K562 (cell line): ENCODE results near the gene HSPA5. TPM values are rescaled to one million over a fixed set of nuclear protein-coding genes. Genes with fewer than 3 reads are reported as not detected.
"Not testable (repeated sequence)": the region's sequence is repeated elsewhere in the genome, so short reads cannot be mapped to it uniquely, and the experiment has no call there.

Experiments used
- ATAC-seq: fragments of 200-7000 bp; cut with Tn5 transposase; 3 replicates; pipeline ENCODE4 v1.9.1; 2020; ENCODE audit warnings: moderate library complexity
- BruUV-seq: library from RNA; stranded (reverse); fragments of 400-500 nt; replicated peaks from 2 replicates; lab custom pipeline; 2021; lab: Mats Ljungman, UMichigan
- CTCF ChIA-PET: fragments of 300-600 bp; formaldehyde crosslinking; extraction: SDS; loops from one replicate; lab custom pipeline; 2021; ENCODE audit warnings: low intra/inter-chr PET ratio; lab: Yijun Ruan, JAX
- POLR2A ChIA-PET: fragments of 300-600, 350-650 bp; sonication (Branson Sonifier 250); formaldehyde crosslinking; extraction: SDS; loops from one replicate; lab custom pipeline; 2021; ENCODE audit warnings: antibody characterized with exemption, inconsistent platforms; lab: Yijun Ruan, JAX
- DNase-seq, 4 experiments: peaks; one replicate each; pipeline versions ENCODE4 v3.0.0 to v3.0.0-alpha.2; 2011 to 2018; ENCODE audit warnings: low spot score in 3 of 4, mixed read lengths in 3 of 4; ENCODE audit errors: extremely low read depth in 1 of 4
- FAIRE-seq: peaks from 2 replicates; lab custom pipeline; 2011; peaks lifted over from hg19 to GRCh38; lab: Jason Lieb, UNC
- H2AFZ ChIP-seq: 2 replicates; pipeline ENCODE4 v1.6.0; 2011; ENCODE audit warnings: low read depth, low read length, control low read depth, inconsistent platforms
- H3K27ac ChIP-seq: fragments of 200-600 bp; 3 replicates; pipeline ENCODE4 v1.8.0; 2011; ENCODE audit warnings: low read depth, mild to moderate bottlenecking, control low read depth, inconsistent platforms, low read length, moderate library complexity, mixed read lengths; ENCODE audit errors: extremely low read depth
- H3K27me3 ChIP-seq, 2 experiments: fragments of 300-600 bp in 1 of 2; 2 replicates in 1 of 2; 3 replicates in 1 of 2; pipeline versions ENCODE4 v1.6.0 to v1.8.0; 2011; ENCODE audit warnings: inconsistent platforms in 2 of 2, low read length in 2 of 2, mild to moderate bottlenecking in 1 of 2, mixed read lengths in 1 of 2, moderate library complexity in 1 of 2; ENCODE audit not compliant: control insufficient read depth in 2 of 2, insufficient read depth in 2 of 2
- H3K36me3 ChIP-seq: fragments of 300-600 bp; 3 replicates; pipeline ENCODE4 v1.8.0; 2011; ENCODE audit warnings: mild to moderate bottlenecking, low read length, inconsistent platforms; ENCODE audit not compliant: control insufficient read depth, insufficient read depth
- H3K4me1 ChIP-seq, 2 experiments: fragments of 200-600 bp in 1 of 2; replicated peaks in 1 of 2; 2 replicates in 1 of 2; 3 replicates in 1 of 2; pipeline versions ENCODE4 v1.5.1 to v1.8.0; 2011; ENCODE audit warnings: inconsistent platforms in 2 of 2, low read length in 2 of 2, mild to moderate bottlenecking in 1 of 2, mixed read lengths in 1 of 2, moderate library complexity in 1 of 2; ENCODE audit not compliant: control insufficient read depth in 2 of 2, insufficient read depth in 2 of 2
- H3K4me2 ChIP-seq: 2 replicates; pipeline ENCODE4 v1.6.1; 2011; ENCODE audit warnings: low read length, control low read depth, inconsistent platforms, mixed read lengths; ENCODE audit not compliant: insufficient read depth
- H3K4me3 ChIP-seq: fragments of 200-600 bp; sonication (generic), shearing (Covaris generic); 2 replicates; pipeline ENCODE4 v1.5.1; 2016; ENCODE audit warnings: control low read depth, inconsistent platforms
- H3K79me2 ChIP-seq: fragments of 200-600 bp; 3 replicates; pipeline ENCODE4 v1.8.0; 2011; ENCODE audit warnings: low read length, inconsistent platforms; ENCODE audit not compliant: control insufficient read depth, insufficient read depth
- H3K9ac ChIP-seq, 2 experiments: 2 replicates each; pipeline versions ENCODE4 v1.6.0 to v1.6.1; 2011; ENCODE audit warnings: low read depth in 2 of 2, low read length in 2 of 2, control low read depth in 1 of 2, inconsistent platforms in 1 of 2, mild to moderate bottlenecking in 1 of 2, mixed read lengths in 1 of 2; ENCODE audit not compliant: insufficient read depth in 1 of 2
- H3K9me1 ChIP-seq: one replicate; pipeline ENCODE4 v1.6.0; 2011; ENCODE audit warnings: inconsistent platforms, mild to moderate bottlenecking, low read length, moderate library complexity; ENCODE audit not compliant: control insufficient read depth, insufficient read depth
- H3K9me3 ChIP-seq: replicated peaks from 2 replicates; pipeline ENCODE4 v1.5.1; 2011; ENCODE audit warnings: low read depth, low read length, inconsistent platforms; ENCODE audit not compliant: control insufficient read depth, insufficient read depth
- H4K20me1 ChIP-seq: replicated peaks from 2 replicates; pipeline ENCODE4 v1.6.1; 2011; ENCODE audit warnings: low read length, inconsistent platforms, mixed read lengths; ENCODE audit not compliant: control insufficient read depth, insufficient read depth
- ATF1 ChIP-seq, 2 experiments: fragments of 450-650 bp in 1 of 2; IDR thresholded peaks; 2 replicates each; pipeline ENCODE4 v1.6.1; 2016; ENCODE audit warnings: missing compliant biosample characterization in 1 of 2, missing genetic modification characterization in 1 of 2
- CBX1 ChIP-seq: sonication (generic); IDR thresholded peaks from 2 replicates; pipeline ENCODE4 v1.6.1; 2016; ENCODE audit warnings: antibody characterized with exemption, low read depth, mild to moderate bottlenecking
- MEF2A ChIP-seq: IDR thresholded peaks from 2 replicates; pipeline ENCODE4 v1.6.1; 2011; ENCODE audit warnings: low read depth, mild to moderate bottlenecking, low read length, moderate library complexity; ENCODE audit not compliant: control insufficient read depth
- NR4A1 ChIP-seq, 2 experiments: fragments of 250-450 bp in 1 of 2; fragments of 450-650 bp in 1 of 2; sonication (Bioruptor Pico) in 1 of 2; IDR thresholded peaks; 2 replicates each; pipeline versions ENCODE4 v1.4.0 to v1.6.1; 2016 to 2020; ENCODE audit warnings: mild to moderate bottlenecking in 2 of 2, missing compliant biosample characterization in 1 of 2, missing genetic modification characterization in 1 of 2, moderate library complexity in 1 of 2
- POLR2H ChIP-seq: IDR thresholded peaks from 2 replicates; pipeline ENCODE4 v1.6.1; 2016; ENCODE audit warnings: missing genetic modification characterization, low read depth, mild to moderate bottlenecking, control low read depth, missing compliant biosample characterization, moderate library complexity
- ZKSCAN8 ChIP-seq: fragments of 200-800 bp; sonication (Bioruptor generic); IDR thresholded peaks from 2 replicates; pipeline ENCODE4 v1.6.1; 2016; ENCODE audit warnings: missing genetic modification characterization, missing compliant biosample characterization
- ZNF184 ChIP-seq: sonication (generic); formaldehyde crosslinking; IDR thresholded peaks from 2 replicates; pipeline ENCODE4 v1.5.0; 2020; ENCODE audit warnings: missing genetic modification reagents
- ZNF780A ChIP-seq: fragments of 250-450 bp; sonication (Bioruptor Pico); IDR thresholded peaks from 2 replicates; pipeline ENCODE4 v1.5.0; 2021; ENCODE audit warnings: mild to moderate bottlenecking
- WGBS: fragments of 100-300 bp; shearing (Covaris generic); methylation state at CpG from one replicate; pipeline ENCODE4 v1.1.6; 2016; ENCODE audit warnings: low coverage, mixed read lengths; ENCODE audit not compliant: insufficient coverage; ENCODE audit errors: missing lambda C conversion rate; 5-methylcytosine and 5-hydroxymethylcytosine counted together
- in situ Hi-C: fragments of 300-500 bp; cut with MboI; formaldehyde crosslinking; loops from 4 replicates; pipeline ENCODE4 v1.15.0; 2018; ENCODE audit warnings: inconsistent platforms, mixed read lengths
- intact Hi-C: fragments of 100-400 bp; cut with micrococcal nuclease; formaldehyde crosslinking; loops from 2 replicates; pipeline ENCODE4 v1.14.2; 2022
- polyA plus RNA-seq, 8 experiments: library from polyadenylated mRNA; depleted of rRNA in 4 of 8; stranded (reverse) in 5 of 8; unstranded in 3 of 8; fragments of >200 nt; fragmentation: Nextera tagmentation in 2 of 8; fragmentation: Illumina TruSeq in 1 of 8; extraction: Ambion mirVana in 2 of 8; extraction: Trizol in 1 of 8; gene quantifications; 2 replicates each; pipeline versions ENCODE4 v1.2.1 to v1.2.3, GENCODE V29; 2011 to 2014; ENCODE audit warnings: inconsistent platforms in 1 of 8, missing spikeins in 1 of 8
- total RNA-seq, 7 experiments: library from RNA; depleted of rRNA in 6 of 7; stranded (reverse); fragments of >200 nt in 6 of 7; fragmentation: Illumina TruSeq in 2 of 7; extraction: Trizol in 2 of 7; gene quantifications; 2 replicates each; pipeline versions ENCODE4 v1.2.1 to v1.2.3, GENCODE V29; 2011 to 2021; ENCODE audit warnings: low replicate concordance in 1 of 7
- TF ChIP-seq, protein P1 (sequence below): sonication (generic); formaldehyde crosslinking; IDR thresholded peaks from 2 replicates; pipeline ENCODE4 v1.8.1; 2023; ENCODE audit warnings: mild to moderate bottlenecking, missing genetic modification reagents, moderate library complexity
- TF ChIP-seq, protein P2 (sequence below): fragments of 250-450 bp; sonication (Bioruptor Pico); IDR thresholded peaks from 2 replicates; pipeline ENCODE4 v1.8.0; 2021; ENCODE audit warnings: borderline replicate concordance, mild to moderate bottlenecking, moderate library complexity; ENCODE audit not compliant: poor library complexity, severe bottlenecking

The HSPA5 gene
- total and polyA plus RNA-seq, 9 of the 15 experiments (the other 6 are each of a cell fraction or from before 2014, with no cell fraction given): 48.0 to 265 (median 113) TPM

DNA sequence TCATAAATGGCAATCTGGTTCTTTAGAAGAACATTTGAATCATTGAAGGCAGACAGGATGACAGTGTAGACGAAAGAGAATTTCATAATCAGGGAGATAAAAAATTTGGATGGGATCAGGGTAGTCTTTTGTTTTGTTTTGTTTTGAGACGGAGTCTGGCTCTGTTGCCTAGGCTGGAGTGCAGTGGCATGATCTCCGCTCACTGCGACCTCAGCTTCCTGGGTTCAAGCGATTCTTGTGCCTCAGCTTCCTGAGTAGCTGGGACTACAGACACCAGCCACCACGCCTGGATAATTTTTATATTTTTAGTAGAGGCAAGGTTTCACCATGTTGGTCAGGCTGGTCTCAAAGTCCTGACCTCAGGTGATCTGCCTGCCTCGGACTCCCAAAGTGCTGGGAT lies 22.9 kb upstream of the HSPA5 start:
- CTCF ChIA-PET, H3K27me3 ChIP-seq, H2AFZ ChIP-seq, H3K9ac ChIP-seq, FAIRE-seq, DNase-seq, H3K9me1 ChIP-seq, ATAC-seq, H3K9me3 ChIP-seq, BruUV-seq, H3K4me3 ChIP-seq, H4K20me1 ChIP-seq: not testable (repeated sequence)
- H3K27ac ChIP-seq: peak overlapping the region; percentile 32; the same call in 1 of the 3 replicates
- H3K79me2 ChIP-seq: peaks cover 74% of the 10 kb centered on the region
- POLR2A ChIA-PET: interaction anchor here (1.1 to 4.0 kb wide), 3 partner anchors 9 to 23 kb away, joined by 3 to 22 read pairs (median 6); partner anchors contain the start of gene HSPA5
- intact Hi-C loops (loop anchor here (5.0 kb wide), 1 partner anchor 73 kb away; no protein-coding TSS in a partner anchor), in situ Hi-C loops (loop anchor here (25.0 kb wide), 1 partner anchor 1223 kb away; no protein-coding TSS in a partner anchor)
- WGBS: 91% methylated on average over 7 of the region's 7 CpGs
- H3K4me2 ChIP-seq: peak overlapping the region; percentile 55; the same call in 1 of the 2 replicates
- H3K4me1 ChIP-seq: peaks cover 23 to 31% of the 10 kb centered on the region in 2 experiments; a peak in 4 of 5 replicates
- H3K36me3 ChIP-seq: peaks cover 37% of the 10 kb centered on the region; the same call in 1 of the 3 replicates

GRCh38 chr9:125262294-125262991 lies 21.3 kb upstream of the HSPA5 start:
- H3K9me1 ChIP-seq: no peaks in the 10 kb centered on the region
- H3K36me3 ChIP-seq: peaks cover 29% of the 10 kb centered on the region; the same call in 1 of the 3 replicates
- intact Hi-C loops: loop anchor here (5.0 kb wide), 1 partner anchor 75 kb away; no protein-coding TSS in a partner anchor
- H3K4me1 ChIP-seq: peaks cover 18 to 24% of the 10 kb centered on the region in 2 experiments; a peak in 4 of 5 replicates
- FAIRE-seq: no peak
- POLR2A ChIA-PET: interaction anchor here (0.6 to 4.0 kb wide), 6 partner anchors 11 to 50 kb away, joined by 3 to 36 read pairs (median 6); partner anchors contain the start of gene HSPA5
- CTCF ChIA-PET: interaction anchor here (0.7 kb wide), 1 partner anchor 108 kb away, joined by 3 read pairs; no protein-coding TSS in a partner anchor
- peak overlapping the region; percentile 90 for H2AFZ ChIP-seq
- DNase-seq: peak in 1 of 4 experiments; percentile 77
- BruUV-seq: TSS peak; percentile 60
- H4K20me1 ChIP-seq: no peaks in the 10 kb centered on the region
- no peak for ATAC-seq
- peak overlapping the region; percentile 97 for H3K4me3 ChIP-seq
- no peaks in the 10 kb centered on the region for H3K27me3 ChIP-seq
- whole genome bisulfite sequencing: 4% methylated on average over 11 of the region's 11 CpGs
- in situ Hi-C loops: loop anchor here (25.0 kb wide), 1 partner anchor 1225 kb away; no protein-coding TSS in a partner anchor
- H3K27ac ChIP-seq: peak overlapping the region; percentile 99
- H3K9me3 ChIP-seq: no peaks in the 10 kb centered on the region
- H3K9ac ChIP-seq: peak overlapping the region; percentile 91 to 97
- peak overlapping the region; percentile 99 for H3K4me2 ChIP-seq
- H3K79me2 ChIP-seq: peaks cover 59% of the 10 kb centered on the region
- no peak for TF ChIP-seq MEF2A
- no peak for TF ChIP-seq ZKSCAN8 (CRISPR knock-in tag)
- no peak for TF ChIP-seq ZNF780A (CRISPR knock-in tag)
- TF ChIP-seq CBX1: no peak
- TF ChIP-seq, protein P1, sequence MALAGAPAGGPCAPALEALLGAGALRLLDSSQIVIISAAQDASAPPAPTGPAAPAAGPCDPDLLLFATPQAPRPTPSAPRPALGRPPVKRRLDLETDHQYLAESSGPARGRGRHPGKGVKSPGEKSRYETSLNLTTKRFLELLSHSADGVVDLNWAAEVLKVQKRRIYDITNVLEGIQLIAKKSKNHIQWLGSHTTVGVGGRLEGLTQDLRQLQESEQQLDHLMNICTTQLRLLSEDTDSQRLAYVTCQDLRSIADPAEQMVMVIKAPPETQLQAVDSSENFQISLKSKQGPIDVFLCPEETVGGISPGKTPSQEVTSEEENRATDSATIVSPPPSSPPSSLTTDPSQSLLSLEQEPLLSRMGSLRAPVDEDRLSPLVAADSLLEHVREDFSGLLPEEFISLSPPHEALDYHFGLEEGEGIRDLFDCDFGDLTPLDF (CRISPR knock-in tag): 0 out of 2 replicates have a peak, but pooled peaks have one; percentile 30
- TF ChIP-seq POLR2H (tag): no peak
- no peak for TF ChIP-seq NR4A1 (CRISPR knock-in tag; IDR thresholded peaks at IDR 0.05)
- TF ChIP-seq NR4A1 (tag; IDR thresholded peaks at IDR 0.05): no peak
- no peak for TF ChIP-seq ATF1 (CRISPR knock-in tag; IDR thresholded peaks at IDR 0.05)
- no peak for TF ChIP-seq ATF1 (tag; IDR thresholded peaks at IDR 0.05)
- TF ChIP-seq, protein P2, sequence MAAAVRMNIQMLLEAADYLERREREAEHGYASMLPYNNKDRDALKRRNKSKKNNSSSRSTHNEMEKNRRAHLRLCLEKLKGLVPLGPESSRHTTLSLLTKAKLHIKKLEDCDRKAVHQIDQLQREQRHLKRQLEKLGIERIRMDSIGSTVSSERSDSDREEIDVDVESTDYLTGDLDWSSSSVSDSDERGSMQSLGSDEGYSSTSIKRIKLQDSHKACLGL (CRISPR knock-in tag): no peak
- no peak for TF ChIP-seq ZNF184 (CRISPR knock-in tag)
